LNCaP clone FGC (cell line): ENCODE measurements around the gene MRPS31.

ENCODE experiments used
- DNase-seq: peaks from one replicate; pipeline ENCODE4 v3.0.0-alpha.2; 2011; ENCODE audit warnings: low read depth
- H3K4me3 ChIP-seq: 2 replicates; pipeline ENCODE4 v1.5.1; 2011; ENCODE audit warnings: mild to moderate bottlenecking, low read depth, low read length, control low read depth
- CTCF ChIP-seq: IDR thresholded peaks from 2 replicates; pipeline ENCODE4 v1.5.1; 2012; ENCODE audit warnings: mild to moderate bottlenecking; ENCODE audit not compliant: control insufficient read depth, insufficient read depth; ENCODE audit errors: extremely low read depth

The MRPS31 gene

GRCh38 chr13:40812102-40812501, 41.1 kb upstream of the MRPS31 start:
- no peak for TF ChIP-seq CTCF
- DNase-seq, result no peak
- H3K4me3 ChIP-seq, result no peak overlapping the region

- no peak for DNase-seq
- TF ChIP-seq CTCF, result no peak
- no peak overlapping the region for H3K4me3 ChIP-seq
These were observed 38.5 kb upstream of the MRPS31 start for GRCh38 chr13:40809471-40809870.

- TF ChIP-seq CTCF, result no peak
- DNase-seq, result no peak
- no peak overlapping the region for H3K4me3 ChIP-seq
These were observed 35.3 kb upstream of the MRPS31 start for GRCh38 chr13:40806241-40806640.

GRCh38 chr13:40803316-40803715, 32.3 kb upstream of the MRPS31 start:
- TF ChIP-seq CTCF, result no peak
- DNase-seq, result no peak
- no peak overlapping the region for H3K4me3 ChIP-seq

GRCh38 chr13:40801255-40802217, 30.5 kb upstream of the MRPS31 start:
- H3K4me3 ChIP-seq, result no peak overlapping the region
- DNase-seq, result no peak
- TF ChIP-seq CTCF, result no peak

- TF ChIP-seq CTCF, result no peak
- DNase-seq, result no peak
- no peak overlapping the region for H3K4me3 ChIP-seq
These were observed 29.6 kb upstream of the MRPS31 start for GRCh38 chr13:40800559-40800958.
